ENCODE data around the gene KCNF1.
A peak's percentile ranks its signal among the peaks of the same experiment; 100 is the strongest.

GRCh38 chr2:10876394-10876793 lies 35.3 kb upstream of the KCNF1 start:
- TF ChIP-seq POLR2A (IDR thresholded peaks at IDR 0.05) (no peak), CTCF (IDR thresholded peaks at IDR 0.05) (no peak), POLR2AphosphoS5 (IDR thresholded peaks at IDR 0.05) (peak; percentile 22)
